Erythroblast (primary cell): ENCODE data around the gene WDR73.

Experiments
- GATA1 ChIP-seq: IDR thresholded peaks from 2 replicates; pipeline ENCODE4 v1.6.1; 2011; ENCODE audit warnings: low read depth, mild to moderate bottlenecking, control low read depth, low read length, moderate library complexity
- POLR2A ChIP-seq: IDR thresholded peaks from 2 replicates; pipeline ENCODE4 v1.6.1; 2011; ENCODE audit warnings: mild to moderate bottlenecking, low read length

- no peak for TF ChIP-seq POLR2A
- TF ChIP-seq GATA1 = no peak
These were observed 59.3 kb downstream of the WDR73 start for GRCh38 chr15:84594617-84595290.
